Coronary artery (tissue), 2 donors: ENCODE data around the gene TIAM2.
A peak's percentile ranks its signal among the peaks of the same experiment; 100 is the strongest.

Source experiments
- DNase-seq: peaks from one replicate; pipeline ENCODE4 v3.0.0-alpha.2; 2017; ENCODE audit warnings: low spot score
- H3K27ac ChIP-seq, 2 donors: fragments of 200-600 bp; sonication (generic); one replicate each; pipeline ENCODE4 v1.5.1; 2016 to 2019
- H3K4me3 ChIP-seq: fragments of 200-600 bp; sonication (generic); 2 replicates; pipeline ENCODE4 v1.5.1; 2016; ENCODE audit warnings: mild to moderate bottlenecking, moderate library complexity
- CTCF ChIP-seq: fragments of 200-600 bp; sonication (generic); IDR thresholded peaks from one replicate; pipeline ENCODE4 v1.5.1; 2019; ENCODE audit warnings: antibody characterized with exemption

TIAM2 gene

DNA sequence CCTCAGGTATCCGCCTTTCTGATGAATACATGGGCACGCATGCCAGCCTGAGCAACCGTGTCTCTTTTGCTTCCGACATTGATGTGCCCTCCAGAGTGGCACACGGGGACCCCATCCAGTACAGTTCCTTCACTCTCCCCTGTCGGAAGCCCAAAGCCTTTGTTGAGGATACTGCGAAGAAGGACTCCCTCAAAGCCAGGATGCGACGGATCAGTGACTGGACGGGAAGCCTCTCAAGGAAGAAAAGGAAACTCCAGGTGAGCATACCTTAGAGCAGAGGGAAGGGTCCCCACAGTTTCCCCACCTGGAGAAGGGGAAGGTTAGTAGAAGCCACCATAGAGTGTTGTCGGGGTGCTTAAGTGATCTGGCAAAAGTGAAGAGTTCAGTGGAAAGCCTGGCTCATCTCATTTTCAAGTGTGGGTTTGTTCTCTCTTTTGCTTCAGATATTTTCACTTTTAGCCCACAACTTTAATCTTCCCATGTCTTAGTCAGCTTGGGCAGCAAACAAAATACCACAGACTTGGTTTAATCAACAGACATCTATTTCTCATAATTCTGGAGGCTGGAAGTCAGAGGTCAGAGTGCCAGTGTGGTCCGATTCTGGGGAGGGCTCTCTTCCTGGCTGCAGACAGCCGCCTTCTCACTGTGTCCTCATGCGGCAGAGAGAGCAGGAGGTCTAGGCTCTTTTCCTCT is 135.2 kb downstream of the TIAM2 start:
- Histone ChIP-seq H3K27ac (no peak overlapping the region), H3K4me3 (no peak overlapping the region)
- no peak for TF ChIP-seq CTCF

DNA sequence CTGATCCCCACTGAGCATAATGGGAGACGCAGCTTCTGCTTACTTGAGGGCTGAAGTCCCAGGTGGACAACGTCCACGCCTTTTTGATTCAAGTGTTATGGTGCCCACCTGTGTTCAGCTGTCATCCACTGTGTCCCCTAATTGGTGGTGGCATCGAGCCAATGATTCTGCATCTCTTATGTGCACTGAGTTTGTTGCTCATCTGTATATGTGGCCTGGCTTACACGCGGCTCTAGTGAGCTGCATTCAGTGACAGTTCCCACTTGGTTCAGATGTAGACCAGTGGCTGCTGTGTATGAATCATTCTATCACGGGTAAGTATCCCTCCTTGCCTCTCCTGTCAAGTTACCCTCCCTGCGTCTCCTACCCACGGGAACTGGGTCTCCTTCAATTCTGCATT is 137.5 kb downstream of the TIAM2 start:
- TF ChIP-seq CTCF = no peak
- DNase-seq = no peak
- H3K27ac ChIP-seq = no peak overlapping the region
- no peak overlapping the region for H3K4me3 ChIP-seq

More for the DNA sequence above, 135.2 kb downstream of the TIAM2 start:
- DNase-seq = no peak

DNA sequence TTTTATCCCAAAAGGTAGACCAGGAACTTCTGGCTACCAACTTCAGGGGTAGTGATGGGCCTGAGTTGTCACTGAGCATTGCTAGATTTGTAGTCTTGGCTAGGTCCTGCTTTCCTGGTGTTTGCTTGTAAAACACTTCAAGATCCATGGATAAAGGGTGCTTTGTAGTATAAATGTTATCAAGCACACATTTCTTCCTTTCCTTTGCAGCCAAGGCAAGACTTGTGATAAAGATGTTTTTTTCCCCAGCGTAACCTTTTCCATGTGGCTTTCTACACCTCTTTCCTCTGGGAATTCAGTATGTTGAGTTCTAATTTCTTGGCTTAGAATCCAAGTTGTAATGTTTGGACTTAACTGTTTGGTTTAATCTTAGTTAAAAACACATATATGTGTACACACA is 145.9 kb downstream of the TIAM2 start:
- Histone ChIP-seq H3K27ac (no peak overlapping the region), H3K4me3 (no peak overlapping the region)
- no peak for TF ChIP-seq CTCF
- DNase-seq = no peak

- DNase-seq = no peak
- TF ChIP-seq CTCF = no peak
- H3K4me3 ChIP-seq = no peak overlapping the region
- H3K27ac ChIP-seq = no peak overlapping the region
Observed at GRCh38 chr6:155141512-155141911, 146.4 kb downstream of the TIAM2 start.

DNA sequence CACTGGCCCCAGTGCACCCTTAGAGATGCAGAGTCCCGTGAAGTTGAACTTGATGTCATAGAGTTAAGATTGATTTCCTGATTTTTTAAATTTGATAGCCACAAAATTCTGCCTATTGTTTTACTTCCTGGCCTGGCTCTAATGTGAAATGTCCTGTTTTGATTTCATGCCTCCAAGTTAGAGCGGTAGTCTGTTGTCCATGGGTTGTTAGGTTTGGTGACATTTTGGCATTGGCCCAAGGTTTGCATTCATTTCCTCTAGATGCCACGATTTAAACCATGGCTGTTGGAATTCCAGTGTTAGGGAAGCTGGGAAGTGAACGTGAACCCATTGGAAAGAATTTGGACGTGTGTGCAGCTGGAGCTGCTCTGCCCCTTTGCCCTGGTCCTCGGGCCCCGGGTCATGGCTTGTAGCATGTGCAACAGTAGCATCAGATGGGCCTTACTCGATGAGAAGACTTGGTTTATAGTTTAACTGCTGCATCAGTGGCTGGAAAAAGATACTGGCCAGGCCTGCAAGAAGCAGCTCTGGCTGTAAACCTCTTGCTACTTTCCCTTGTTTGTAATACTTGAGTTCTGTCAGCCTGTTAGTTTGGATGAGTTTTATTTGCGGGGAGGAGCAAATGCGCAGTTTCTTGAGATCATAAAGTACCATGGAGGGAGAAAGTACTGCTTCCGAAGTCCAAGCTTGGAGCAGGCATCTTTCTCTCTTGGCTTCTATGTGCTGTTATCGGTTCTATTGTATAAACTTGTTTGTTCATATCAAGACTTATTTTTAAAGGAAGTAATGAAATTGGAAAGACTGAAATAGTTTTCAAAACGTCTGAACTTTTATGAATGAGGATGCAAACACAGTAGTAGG is 147.3 kb downstream of the TIAM2 start:
- DNase-seq = no peak
- no peak for TF ChIP-seq CTCF
- Histone ChIP-seq H3K4me3 (peak overlapping the region; percentile 62), H3K27ac (peak overlapping the region; percentile 22 to 44)

GRCh38 chr6:155143029-155143577 is 148.0 kb downstream of the TIAM2 start:
- Histone ChIP-seq H3K4me3 (peak overlapping the region; percentile 62), H3K27ac (peak overlapping the region; percentile 22 to 44)
- DNase-seq = no peak
- TF ChIP-seq CTCF = no peak
